H9 (cell line): ENCODE measurements around the gene EFNB2. TPM values are rescaled to one million over a fixed set of nuclear protein-coding genes. Genes with fewer than 3 reads are reported as not detected.

Experiments used
- DNase-seq: peaks from one replicate; pipeline ENCODE4 v3.0.0-alpha.2; 2017
- H2AFZ ChIP-seq: one replicate; pipeline ENCODE4 v1.6.1; 2013; ENCODE audit warnings: mild to moderate bottlenecking, low read length, control low read depth, moderate library complexity
- H2AK5ac ChIP-seq: 2 replicates; pipeline ENCODE4 v1.6.1; 2013; ENCODE audit warnings: low read length, control low read depth, mixed read lengths; ENCODE audit not compliant: insufficient read length
- H2BK120ac ChIP-seq: one replicate; pipeline ENCODE4 v1.6.1; 2013; ENCODE audit warnings: low read depth, mild to moderate bottlenecking, low read length, control low read depth, inconsistent platforms; ENCODE audit not compliant: poor library complexity, severe bottlenecking
- H2BK12ac ChIP-seq: 2 replicates; pipeline ENCODE4 v1.6.1; 2013; ENCODE audit warnings: low read length, control low read depth, mixed read lengths, low read depth; ENCODE audit not compliant: insufficient read length
- H2BK15ac ChIP-seq: 2 replicates; pipeline ENCODE4 v1.6.1; 2013; ENCODE audit warnings: low read depth, low read length, control low read depth
- H2BK20ac ChIP-seq: one replicate; pipeline ENCODE4 v1.6.1; 2013; ENCODE audit warnings: low read depth, mild to moderate bottlenecking, low read length, control low read depth, inconsistent platforms; ENCODE audit not compliant: poor library complexity, severe bottlenecking
- H2BK5ac ChIP-seq: 2 replicates; pipeline ENCODE4 v1.6.1; 2013; ENCODE audit warnings: low read length, control low read depth, mixed read lengths; ENCODE audit not compliant: insufficient read length
- H3K14ac ChIP-seq: 2 replicates; pipeline ENCODE4 v1.6.1; 2013; ENCODE audit warnings: low read length, control low read depth; ENCODE audit not compliant: insufficient read depth
- H3K18ac ChIP-seq: 2 replicates; pipeline ENCODE4 v1.6.1; 2013; ENCODE audit warnings: low read depth, mild to moderate bottlenecking, mixed read lengths, low read length, control low read depth; ENCODE audit not compliant: insufficient read length
- H3K23ac ChIP-seq: 2 replicates; pipeline ENCODE4 v1.6.1; 2013; ENCODE audit warnings: low read length, control low read depth, mixed read lengths, low read depth; ENCODE audit not compliant: insufficient read length
- H3K23me2 ChIP-seq: 2 replicates; pipeline ENCODE4 v1.6.1; 2013; ENCODE audit warnings: low read depth, mild to moderate bottlenecking, mixed read lengths, low read length, control low read depth; ENCODE audit not compliant: insufficient read length, poor library complexity, severe bottlenecking
- H3K27ac ChIP-seq: 2 replicates; pipeline ENCODE4 v1.5.1; 2013; ENCODE audit warnings: low read length, control low read depth, mixed read lengths, low read depth; ENCODE audit not compliant: insufficient read length
- H3K27me3 ChIP-seq: 2 replicates; pipeline ENCODE4 v1.6.1; 2013; ENCODE audit warnings: low read length, control low read depth, inconsistent platforms; ENCODE audit not compliant: insufficient read depth
- H3K4ac ChIP-seq: 2 replicates; pipeline ENCODE4 v1.6.1; 2013; ENCODE audit warnings: low read depth, mild to moderate bottlenecking, control low read depth, inconsistent platforms, low read length, moderate library complexity
- H3K4me1 ChIP-seq: 2 replicates; pipeline ENCODE4 v1.6.1; 2013; ENCODE audit warnings: low read length, control low read depth, inconsistent platforms; ENCODE audit not compliant: insufficient read depth
- H3K4me2 ChIP-seq: 2 replicates; pipeline ENCODE4 v1.6.1; 2013; ENCODE audit warnings: low read length, control low read depth, mixed read lengths; ENCODE audit not compliant: insufficient read length, insufficient read depth
- H3K56ac ChIP-seq: 2 replicates; pipeline ENCODE4 v1.6.1; 2013; ENCODE audit warnings: low read depth, mild to moderate bottlenecking, mixed read lengths, low read length, control low read depth; ENCODE audit not compliant: insufficient read length
- H3K79me1 ChIP-seq: 2 replicates; pipeline ENCODE4 v1.6.1; 2013; ENCODE audit warnings: low read depth, mild to moderate bottlenecking, moderate library complexity, low read length, control low read depth, inconsistent platforms; ENCODE audit not compliant: insufficient read depth, poor library complexity, severe bottlenecking
- H3K79me2 ChIP-seq: 2 replicates; pipeline ENCODE4 v1.6.1; 2013; ENCODE audit warnings: low read length, control low read depth, inconsistent platforms; ENCODE audit not compliant: insufficient read depth
- H3K9ac ChIP-seq: 2 replicates; pipeline ENCODE4 v1.6.1; 2013; ENCODE audit warnings: low read length, control low read depth, mixed read lengths; ENCODE audit not compliant: insufficient read length; ENCODE audit errors: extremely low read depth
- H3K9me3 ChIP-seq: one replicate; pipeline ENCODE4 v1.6.1; 2013; ENCODE audit warnings: low read depth, low read length, inconsistent platforms; ENCODE audit not compliant: control insufficient read depth
- H3T11ph ChIP-seq: one replicate; pipeline ENCODE4 v1.6.1; 2013; ENCODE audit warnings: mild to moderate bottlenecking, low read length, control low read depth, inconsistent platforms
- H4K20me1 ChIP-seq: one replicate; pipeline ENCODE4 v1.6.1; 2013; ENCODE audit not compliant: control insufficient read depth, insufficient read length, insufficient read depth
- H4K5ac ChIP-seq: 2 replicates; pipeline ENCODE4 v1.6.1; 2013; ENCODE audit warnings: low read depth, mild to moderate bottlenecking, mixed read lengths, low read length, control low read depth; ENCODE audit not compliant: insufficient read length
- H4K8ac ChIP-seq: replicated peaks from 2 replicates; pipeline ENCODE4 v1.6.1; 2013; ENCODE audit warnings: low read length, control low read depth, mixed read lengths, low read depth; ENCODE audit not compliant: insufficient read length
- H4K91ac ChIP-seq: 2 replicates; pipeline ENCODE4 v1.6.1; 2013; ENCODE audit warnings: low read depth, mild to moderate bottlenecking, moderate library complexity, mixed read lengths, low read length, control low read depth; ENCODE audit not compliant: insufficient read length
- H3K27ac Mint-ChIP-seq, 3 experiments: 2 replicates in 2 of 3; 3 replicates in 1 of 3; pipeline ENCODE4 v1.8.0; 2020 to 2021; ENCODE audit warnings: mixed read lengths in 3 of 3, mild to moderate bottlenecking in 1 of 3, moderate library complexity in 1 of 3
- H3K27me3 Mint-ChIP-seq: 2 replicates; pipeline ENCODE4 v1.8.0; 2021; ENCODE audit warnings: low read depth, mild to moderate bottlenecking, moderate library complexity, mixed read lengths
- H3K36me3 Mint-ChIP-seq, 3 experiments: 2 replicates in 2 of 3; 3 replicates in 1 of 3; pipeline ENCODE4 v1.8.0; 2020 to 2021; ENCODE audit warnings: low read depth in 3 of 3, mixed read lengths in 3 of 3; ENCODE audit not compliant: insufficient read depth in 1 of 3
- H3K4me1 Mint-ChIP-seq, 2 experiments: 2 replicates each; pipeline ENCODE4 v1.8.0; 2020; ENCODE audit warnings: mixed read lengths in 2 of 2
- H3K4me3 Mint-ChIP-seq, 2 experiments: 2 replicates in 1 of 2; 3 replicates in 1 of 2; pipeline ENCODE4 v1.8.0; 2020 to 2021; ENCODE audit warnings: mild to moderate bottlenecking in 2 of 2, mixed read lengths in 2 of 2, moderate library complexity in 1 of 2
- H3K9me3 Mint-ChIP-seq, 2 experiments: 2 replicates in 1 of 2; 3 replicates in 1 of 2; pipeline ENCODE4 v1.8.0; 2020; ENCODE audit warnings: mild to moderate bottlenecking in 2 of 2, mixed read lengths in 2 of 2, moderate library complexity in 1 of 2
- WGBS: extraction: QIAGEN DNeasy Blood & Tissue Kit; methylation state at CpG from one replicate; pipeline ENCODE4 v1.1.7; 2013; ENCODE audit warnings: missing lambda C conversion rate, low lambda C conversion rate, mixed read lengths; ENCODE audit not compliant: insufficient read length; ENCODE audit errors: extremely low coverage; 5-methylcytosine and 5-hydroxymethylcytosine counted together
- total RNA-seq: library from RNA; stranded (reverse); gene quantifications from 2 replicates; pipeline ENCODE4 v1.2.1, GENCODE V29; 2021
- TF ChIP-seq, protein P1 (sequence below): fragments of 200-600 bp; sonication (generic); conservative IDR thresholded peaks from 3 replicates; pipeline ENCODE4 v1.8.0; 2021; ENCODE audit warnings: antibody characterized with exemption, mild to moderate bottlenecking

EFNB2 gene
- total RNA-seq, 1 experiment from 2014 or later: 12.7 TPM

DNA sequence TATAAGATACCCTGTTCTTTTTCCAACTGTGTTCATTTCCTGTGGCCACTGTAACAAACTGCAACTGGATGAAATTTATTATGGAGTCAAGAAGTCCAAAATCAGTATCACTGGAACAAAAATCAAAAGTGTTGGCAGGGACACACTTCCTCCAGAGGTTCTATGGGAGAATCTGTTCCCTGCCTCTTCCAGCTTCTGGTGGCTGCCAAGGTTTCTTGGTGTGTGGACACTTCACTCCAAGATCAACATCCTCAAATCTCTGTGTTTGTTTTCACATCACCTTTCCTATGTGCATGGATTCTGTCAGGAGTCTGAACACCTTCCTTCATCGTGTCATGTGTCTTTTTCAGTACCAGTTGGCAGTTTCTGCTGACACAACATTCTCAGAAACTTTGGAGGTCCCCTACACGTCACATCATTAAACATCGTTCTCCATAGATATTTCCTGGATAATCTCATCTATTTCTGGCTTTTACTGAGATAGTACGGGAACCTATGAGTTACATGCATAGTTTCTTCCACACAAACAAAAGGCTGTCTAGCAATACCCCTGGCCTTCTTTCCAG, 15.2 kb upstream of the EFNB2 start:
- no peak overlapping the region for H2BK5ac ChIP-seq
- H2AK5ac ChIP-seq: no peak overlapping the region
- H3K4me2 ChIP-seq: no peak overlapping the region
- H3K4ac ChIP-seq: no peak overlapping the region
- Mint-ChIP-seq H3K36me3 (peaks cover 50 to 62% (median 60%) of the 10 kb centered on the region in 3 experiments), H3K4me3 (no peak overlapping the region), H3K27me3 (no peaks in the 10 kb centered on the region), H3K4me1 (no peaks in the 10 kb centered on the region), H3K9me3 (no peaks in the 10 kb centered on the region), H3K27ac (peak overlapping the region in 1 of 3 experiments; percentile 34; a peak in 1 of 7 replicates)
- H4K91ac ChIP-seq: no peak overlapping the region
- H2BK15ac ChIP-seq: no peak overlapping the region
- H3K23ac ChIP-seq: no peak overlapping the region
- no peak overlapping the region for H2BK12ac ChIP-seq
- H3K79me1 ChIP-seq: peaks cover 5% of the 10 kb centered on the region
- no peak overlapping the region for H2AFZ ChIP-seq
- no peaks in the 10 kb centered on the region for H3K4me1 ChIP-seq
- no peak overlapping the region for H3T11ph ChIP-seq
- H4K8ac ChIP-seq: no peak overlapping the region
- peaks cover 14% of the 10 kb centered on the region for H3K79me2 ChIP-seq
- no CpG with 5 or more reads among the region's 4 CpGs for WGBS
- TF ChIP-seq, protein P1, sequence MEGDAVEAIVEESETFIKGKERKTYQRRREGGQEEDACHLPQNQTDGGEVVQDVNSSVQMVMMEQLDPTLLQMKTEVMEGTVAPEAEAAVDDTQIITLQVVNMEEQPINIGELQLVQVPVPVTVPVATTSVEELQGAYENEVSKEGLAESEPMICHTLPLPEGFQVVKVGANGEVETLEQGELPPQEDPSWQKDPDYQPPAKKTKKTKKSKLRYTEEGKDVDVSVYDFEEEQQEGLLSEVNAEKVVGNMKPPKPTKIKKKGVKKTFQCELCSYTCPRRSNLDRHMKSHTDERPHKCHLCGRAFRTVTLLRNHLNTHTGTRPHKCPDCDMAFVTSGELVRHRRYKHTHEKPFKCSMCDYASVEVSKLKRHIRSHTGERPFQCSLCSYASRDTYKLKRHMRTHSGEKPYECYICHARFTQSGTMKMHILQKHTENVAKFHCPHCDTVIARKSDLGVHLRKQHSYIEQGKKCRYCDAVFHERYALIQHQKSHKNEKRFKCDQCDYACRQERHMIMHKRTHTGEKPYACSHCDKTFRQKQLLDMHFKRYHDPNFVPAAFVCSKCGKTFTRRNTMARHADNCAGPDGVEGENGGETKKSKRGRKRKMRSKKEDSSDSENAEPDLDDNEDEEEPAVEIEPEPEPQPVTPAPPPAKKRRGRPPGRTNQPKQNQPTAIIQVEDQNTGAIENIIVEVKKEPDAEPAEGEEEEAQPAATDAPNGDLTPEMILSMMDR: no peak
- no peak overlapping the region for H2BK20ac ChIP-seq
- no peak overlapping the region for H2BK120ac ChIP-seq
- no peak overlapping the region for H3K14ac ChIP-seq
- no peak overlapping the region for H3K18ac ChIP-seq
- no peaks in the 10 kb centered on the region for H3K23me2 ChIP-seq
- H3K9ac ChIP-seq: no peak overlapping the region
- no peak overlapping the region for H3K27ac ChIP-seq
- H4K5ac ChIP-seq: no peak overlapping the region
- H3K56ac ChIP-seq: no peak overlapping the region
- DNase-seq: no peak
- H4K20me1 ChIP-seq: no peaks in the 10 kb centered on the region
- no peaks in the 10 kb centered on the region for H3K27me3 ChIP-seq
- H3K9me3 ChIP-seq: no peaks in the 10 kb centered on the region
